Skin of body (tissue), 2 donors: Measurements from ENCODE around the gene ELOVL2. TPM values are rescaled to one million over a fixed set of nuclear protein-coding genes. Genes with fewer than 3 reads are reported as not detected.
A peak's percentile ranks its signal among the peaks of the same experiment; 100 is the strongest.
"Not testable (repeated sequence)": the region's sequence is repeated elsewhere in the genome, so short reads cannot be mapped to it uniquely, and the experiment has no call there.

Experiments used
- DNase-seq: peaks from one replicate; lab custom pipeline; 2025; lab: John Stamatoyannopoulos, UW
- total RNA-seq: library from RNA; depleted of rRNA; stranded (reverse); fragments of >200 nt; gene quantifications from one replicate; pipeline ENCODE4 v1.2.3, GENCODE V29; 2014

ELOVL2 gene
- total RNA-seq, 1 donor from 2014 or later: 0.59 TPM

DNA sequence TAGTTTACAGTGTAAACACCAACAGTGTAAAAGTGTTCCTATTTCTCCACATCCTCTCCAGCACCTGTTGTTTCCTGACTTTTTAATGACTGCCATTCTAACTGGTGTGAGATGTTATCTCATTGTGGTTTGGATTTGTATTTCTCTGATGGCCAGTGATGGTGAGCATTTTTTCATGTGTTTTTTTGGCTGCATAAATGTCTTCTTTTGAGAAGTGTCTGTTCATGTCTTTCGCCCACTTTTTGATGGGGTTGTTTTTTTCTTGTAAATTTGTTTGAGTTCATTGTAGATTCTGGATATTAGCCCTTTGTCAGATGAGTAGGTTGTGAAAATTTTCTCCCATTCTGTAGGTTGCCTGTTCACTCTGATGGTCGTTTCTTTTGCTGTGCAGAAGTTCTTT lies 59.1 kb downstream of the ELOVL2 start:
- DNase-seq: not testable (repeated sequence)

DNA sequence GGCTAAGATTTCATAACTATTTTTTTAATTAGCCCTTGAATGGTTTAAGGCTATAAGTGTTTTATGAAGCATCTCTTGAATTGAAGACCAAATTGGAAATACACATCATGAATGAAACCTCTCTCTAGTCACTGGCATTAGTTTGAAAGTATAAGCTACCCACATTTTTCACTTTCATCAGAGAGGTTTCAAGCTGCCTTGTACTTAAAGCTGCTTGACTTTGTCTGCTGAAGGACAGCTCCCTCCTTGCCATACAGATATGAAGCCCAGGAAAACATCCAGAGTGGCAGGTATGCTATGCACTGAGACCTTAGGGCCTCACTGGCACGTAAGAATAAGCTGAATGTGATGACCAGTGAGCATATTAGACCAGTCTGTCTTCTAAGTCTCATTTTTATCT lies 62.7 kb downstream of the ELOVL2 start:
- DNase-seq: no peak

DNA sequence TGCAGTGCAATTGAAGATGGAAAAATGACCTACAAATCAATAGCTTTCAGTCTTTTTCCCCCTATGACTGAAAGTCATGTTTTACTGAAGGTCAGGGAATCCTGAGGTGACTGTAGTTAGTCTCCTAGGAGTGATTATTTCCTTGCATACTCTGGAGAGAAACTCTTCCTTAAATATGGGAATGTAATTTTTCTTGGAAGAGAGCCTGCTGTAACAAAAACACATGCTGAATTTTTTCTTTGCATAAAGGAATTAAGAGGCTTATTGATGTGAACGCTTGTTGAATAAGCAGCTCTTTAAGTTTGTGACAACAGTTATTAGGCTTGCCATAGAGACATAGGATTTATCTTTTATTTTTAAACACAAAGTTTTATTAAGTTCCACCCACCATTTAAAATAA lies 64.5 kb downstream of the ELOVL2 start:
- DNase-seq: no peak

DNA sequence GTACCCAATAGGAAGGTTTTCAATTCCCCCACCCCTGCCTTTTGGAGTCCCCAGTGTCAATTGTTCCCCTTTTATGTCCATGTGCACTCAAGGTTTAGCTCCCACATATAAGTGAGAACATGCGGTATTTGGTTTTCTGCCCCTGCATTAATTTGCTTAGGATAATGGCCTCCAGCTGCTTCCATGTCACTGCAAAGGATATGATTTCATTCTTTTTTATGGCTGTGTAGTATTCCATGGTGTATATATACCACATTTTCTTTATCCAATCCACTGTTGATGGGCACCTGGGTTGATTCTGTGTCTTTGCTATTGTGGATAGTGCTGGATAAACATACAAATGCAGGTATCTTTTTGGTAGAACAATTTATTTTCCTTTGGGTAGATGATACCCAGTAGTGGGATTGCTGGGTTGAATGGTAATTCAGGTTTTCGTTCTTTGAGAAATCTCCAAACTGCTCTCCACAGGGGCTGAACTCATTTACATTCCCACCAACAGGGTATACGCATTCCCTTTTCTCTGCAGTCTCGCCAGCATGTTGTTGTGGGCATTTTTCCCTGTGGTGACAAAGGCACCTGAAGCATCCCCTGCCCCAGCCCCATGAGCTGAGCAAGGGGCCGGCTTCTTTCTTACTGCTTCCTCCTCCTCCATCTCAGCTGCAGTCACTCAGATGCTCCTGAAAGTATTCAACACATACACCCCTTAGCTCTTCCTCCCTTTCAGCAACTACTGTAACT lies 66.7 kb downstream of the ELOVL2 start:
- no peak for DNase-seq

DNA sequence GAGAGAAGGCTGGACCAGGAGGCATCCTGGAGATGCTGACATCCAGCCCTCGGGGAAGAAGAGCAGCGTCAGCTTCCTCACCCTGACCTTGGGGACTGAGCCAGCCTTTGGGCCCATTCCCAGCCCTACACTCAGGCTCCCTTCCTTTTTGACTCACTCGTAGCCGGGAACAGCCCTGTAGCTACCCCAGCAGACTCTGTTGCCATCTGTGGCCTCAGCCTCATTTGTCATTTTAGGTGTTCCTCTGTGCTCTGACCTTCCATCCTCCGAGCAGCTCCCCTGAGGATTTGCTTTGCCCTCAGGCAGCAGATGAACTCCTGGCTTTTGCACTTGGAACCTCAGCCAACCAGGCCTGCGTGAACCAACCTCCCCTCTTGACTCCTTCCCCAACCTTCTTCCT lies 67.5 kb downstream of the ELOVL2 start:
- DNase-seq: no peak

DNA sequence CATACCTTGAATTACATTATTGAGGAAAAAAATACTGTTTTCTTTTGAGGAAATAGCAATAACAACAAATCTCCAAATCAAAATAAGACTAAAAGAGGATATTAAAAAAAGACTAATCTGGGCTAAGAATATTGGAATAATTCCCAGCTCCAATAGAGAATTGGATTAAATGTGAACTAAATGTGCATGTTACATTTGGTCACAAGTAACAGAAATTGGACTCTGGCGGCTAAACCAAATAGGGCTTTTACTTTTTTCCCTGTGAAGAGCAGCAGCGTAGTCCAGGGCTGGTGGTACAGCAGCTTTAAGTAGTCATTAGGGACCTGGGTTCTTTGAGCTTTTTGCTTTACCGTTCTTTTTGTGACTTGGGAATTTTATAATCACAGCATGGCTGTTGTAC lies 71.9 kb downstream of the ELOVL2 start:
- no peak for DNase-seq

DNA sequence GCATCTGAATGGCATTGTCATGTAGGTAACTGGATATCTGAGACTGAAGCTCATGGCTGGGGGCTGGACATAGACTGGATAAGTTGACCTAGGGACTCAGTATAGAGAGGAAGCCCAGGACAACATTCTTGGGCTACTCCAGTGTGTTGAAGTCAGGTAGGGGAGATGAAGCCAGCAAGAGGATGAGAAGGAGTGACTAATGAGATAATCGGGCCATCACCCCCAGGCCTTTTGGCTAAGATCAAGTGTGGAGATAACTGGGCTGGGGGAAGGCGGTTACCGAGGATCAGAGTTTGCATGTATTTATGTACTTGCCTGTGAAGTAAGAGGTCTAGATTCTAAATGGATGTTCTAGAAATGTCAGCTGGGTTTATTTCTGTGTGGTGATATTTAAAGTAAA lies 73.4 kb downstream of the ELOVL2 start:
- no peak for DNase-seq

DNA sequence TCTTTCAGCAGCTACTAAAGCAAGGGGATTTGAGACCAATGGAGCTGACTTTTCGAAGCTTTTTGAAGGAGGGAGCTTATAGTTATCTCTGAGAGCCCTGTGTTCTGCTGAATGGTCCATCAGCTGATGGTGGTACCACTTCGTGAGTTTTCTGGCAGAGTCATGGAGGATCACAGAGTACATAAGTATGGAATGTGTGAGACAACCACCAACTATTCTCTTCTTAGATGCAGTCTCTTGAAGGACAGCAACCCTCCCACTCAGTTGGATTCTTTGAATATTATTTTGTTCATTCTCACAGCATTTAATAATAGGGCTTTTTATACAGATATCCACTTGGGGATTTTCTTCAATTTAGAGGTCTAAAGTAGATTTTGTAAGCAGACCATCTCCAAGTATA lies 75.3 kb downstream of the ELOVL2 start:
- DNase-seq: no peak

DNA sequence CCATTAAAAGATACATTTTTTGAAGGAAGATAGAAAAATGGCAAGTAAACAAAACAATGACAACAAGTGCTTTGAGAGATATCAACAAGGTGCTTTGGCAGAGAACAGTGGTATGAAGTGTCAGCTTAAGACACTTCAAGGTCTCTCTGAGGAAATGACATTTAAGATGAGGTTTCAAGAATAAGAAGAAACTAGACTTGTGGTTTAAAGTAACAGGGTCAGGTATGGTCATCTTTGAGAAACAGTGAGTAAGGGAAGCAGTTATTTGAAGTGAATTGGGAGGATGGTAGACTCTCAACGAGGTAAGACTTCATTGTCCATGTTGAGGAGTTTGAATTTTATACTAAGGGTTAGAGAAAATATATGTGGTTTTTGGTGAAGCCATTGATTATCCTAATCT lies 79.4 kb downstream of the ELOVL2 start:
- no peak for DNase-seq

DNA sequence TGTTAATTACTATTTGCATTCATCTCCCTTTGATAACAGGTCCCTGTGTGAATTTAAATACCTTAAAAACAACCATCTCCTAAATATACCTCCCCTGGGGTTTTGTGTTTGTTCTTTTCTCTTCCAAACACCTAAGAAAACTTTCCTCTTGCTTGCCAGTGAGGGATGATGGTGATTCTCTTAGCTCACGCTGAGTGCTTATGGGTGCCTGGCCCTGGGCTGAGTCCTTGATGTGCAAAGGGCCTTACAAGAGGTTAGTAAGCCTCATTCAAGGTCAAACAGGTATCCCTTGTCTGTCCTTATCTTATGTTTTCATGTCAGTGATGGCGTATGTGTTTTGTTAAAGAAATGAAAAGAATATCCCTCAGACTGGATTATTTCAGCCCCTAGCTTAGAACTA lies 81.0 kb downstream of the ELOVL2 start:
- no peak for DNase-seq

DNA sequence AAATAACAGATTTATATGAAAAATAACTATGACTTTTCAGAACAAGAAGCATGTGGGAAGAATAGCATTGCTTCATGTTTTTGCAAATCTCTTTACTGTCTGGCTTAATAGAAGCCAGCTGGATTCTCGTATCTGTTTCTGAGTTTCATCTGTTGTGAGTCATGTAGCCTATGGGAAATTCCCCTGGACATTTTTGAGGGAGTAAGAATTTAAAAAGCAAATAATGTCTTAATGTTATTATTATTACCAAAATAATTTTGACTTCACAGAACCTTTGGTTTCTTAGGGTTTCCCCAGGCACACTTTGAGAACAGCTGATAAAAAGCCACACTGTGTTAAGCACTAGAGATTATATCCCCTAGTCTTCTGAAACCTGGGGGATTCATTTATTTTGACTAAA lies 81.4 kb downstream of the ELOVL2 start:
- DNase-seq: peak; percentile 72

DNA sequence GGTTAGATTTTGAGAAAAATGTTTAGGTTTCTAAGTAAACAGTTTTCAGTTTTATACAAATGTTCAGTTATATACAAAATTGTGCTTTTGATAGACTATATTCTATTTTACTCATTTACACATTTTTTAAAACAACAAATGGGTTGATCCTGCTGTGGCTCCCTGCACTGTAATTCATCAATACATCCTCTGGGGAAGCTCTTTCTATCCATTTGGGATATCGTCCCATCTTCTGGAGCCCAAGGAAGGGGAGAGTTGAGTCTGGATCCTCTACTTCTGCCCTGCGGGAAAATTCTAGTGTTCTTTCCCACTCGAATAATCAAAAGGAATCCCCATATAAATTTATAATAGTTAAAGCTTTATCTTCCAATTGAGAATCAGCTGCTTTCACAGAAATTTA lies 82.3 kb downstream of the ELOVL2 start:
- no peak for DNase-seq

DNA sequence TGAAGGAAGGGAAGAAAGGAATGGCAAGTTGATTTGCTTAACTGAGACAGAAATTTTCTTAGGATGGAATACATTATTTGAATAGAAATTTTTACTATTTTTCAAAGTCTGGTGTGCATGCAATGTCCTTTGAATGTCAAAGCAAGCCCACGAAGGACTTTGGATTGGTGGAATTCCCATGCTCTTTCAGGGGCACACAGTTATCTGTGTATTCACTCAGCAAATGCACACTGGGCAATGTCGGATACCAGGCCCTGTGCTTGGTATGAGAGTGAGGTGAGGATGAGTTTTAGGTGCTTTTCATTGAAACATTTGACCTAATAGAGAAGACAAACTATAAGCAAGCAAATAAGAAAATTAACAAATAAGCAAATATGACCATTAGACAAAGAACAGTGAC lies 83.9 kb downstream of the ELOVL2 start:
- DNase-seq: no peak

DNA sequence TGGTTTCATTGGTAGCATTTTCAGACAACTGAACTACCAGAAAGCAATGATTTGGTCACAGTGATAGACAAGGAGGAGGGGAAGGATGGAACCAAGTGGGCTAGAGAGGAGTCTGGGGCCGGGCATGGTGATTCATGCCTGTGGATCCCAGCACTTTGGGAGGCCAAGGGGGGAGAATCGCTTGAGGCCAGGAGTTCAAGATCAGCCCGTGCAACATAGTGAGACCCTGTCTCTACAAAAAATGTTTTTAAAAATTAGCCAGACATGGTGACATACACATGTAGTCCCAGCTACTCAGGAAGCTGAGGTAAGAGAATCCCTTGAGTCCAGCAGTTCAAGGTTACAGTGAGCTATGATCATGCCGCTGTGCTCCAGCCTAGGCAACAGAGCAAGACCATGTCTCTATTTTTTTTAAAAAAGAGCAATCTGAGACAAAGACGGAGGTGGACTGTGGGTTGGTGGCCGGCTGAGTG lies 86.7 kb downstream of the ELOVL2 start:
- no peak for DNase-seq

DNA sequence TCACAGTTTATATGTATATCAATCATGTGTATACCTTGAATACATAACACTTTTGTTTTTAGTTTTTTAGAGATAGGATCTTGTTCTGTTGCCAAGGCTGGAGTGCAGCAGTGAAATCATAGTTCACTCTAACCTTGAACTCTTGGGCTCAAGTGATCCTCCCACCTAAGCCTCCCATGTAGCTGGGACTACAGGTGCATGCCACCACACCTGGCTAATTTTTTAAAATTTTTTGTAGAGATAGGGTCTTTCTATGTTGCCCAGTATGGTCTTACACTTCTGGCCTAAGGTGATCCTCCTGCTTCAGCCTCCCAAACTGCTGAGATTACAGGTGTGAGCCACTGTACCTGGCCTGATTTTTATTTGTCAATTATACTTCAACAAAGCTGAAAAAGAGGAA lies 87.3 kb downstream of the ELOVL2 start:
- DNase-seq: no peak

DNA sequence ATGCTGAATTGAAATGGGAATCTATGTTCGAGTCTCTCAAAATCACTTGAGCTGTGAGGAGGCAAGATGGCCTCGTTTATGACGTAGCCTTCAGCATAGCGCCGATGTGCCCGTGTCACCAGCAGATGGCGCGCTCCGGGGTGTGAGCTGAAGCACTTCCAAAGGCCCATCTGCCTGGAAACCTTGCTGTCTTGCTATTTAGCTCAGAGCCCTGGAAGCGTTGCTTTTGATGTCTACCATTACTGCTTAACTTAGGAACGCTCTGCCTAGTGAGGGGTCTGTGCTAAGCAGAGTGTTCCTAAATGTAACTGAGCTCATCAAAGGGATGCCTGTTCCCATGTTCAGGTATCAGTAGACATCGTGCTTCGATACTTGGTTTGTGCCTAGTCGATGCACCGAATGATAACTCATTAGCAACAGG lies 89.5 kb downstream of the ELOVL2 start:
- DNase-seq: peak; percentile 52

DNA sequence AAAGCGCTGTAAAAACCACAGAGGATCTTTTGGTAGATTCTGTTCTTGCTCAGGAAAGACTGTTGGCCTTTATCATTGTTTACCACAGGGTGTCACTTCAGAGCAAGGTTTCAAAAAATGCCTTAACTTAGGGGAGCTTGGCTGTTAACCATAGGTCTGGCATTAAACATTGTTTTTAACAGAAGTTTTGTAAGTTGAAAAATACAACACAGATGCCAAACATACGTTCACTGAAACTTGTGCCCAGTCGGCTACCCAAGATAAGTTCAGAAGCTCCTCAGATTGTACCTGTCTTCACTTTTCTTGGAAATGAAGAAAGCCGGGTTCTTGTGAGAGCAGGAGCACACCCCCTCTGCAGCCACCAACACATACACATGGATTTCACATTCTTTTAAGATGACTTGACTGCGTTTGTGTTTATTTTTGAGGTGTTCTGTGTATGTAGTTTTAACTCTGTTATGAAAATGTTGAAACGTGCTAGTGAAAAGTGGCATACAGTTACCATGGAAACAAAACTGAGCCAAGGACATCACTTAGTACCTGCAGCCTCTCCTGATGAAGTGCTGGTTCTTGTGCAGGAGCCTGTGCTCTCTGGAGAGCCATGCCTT lies 92.3 kb downstream of the ELOVL2 start:
- DNase-seq: peak; percentile 41

DNA sequence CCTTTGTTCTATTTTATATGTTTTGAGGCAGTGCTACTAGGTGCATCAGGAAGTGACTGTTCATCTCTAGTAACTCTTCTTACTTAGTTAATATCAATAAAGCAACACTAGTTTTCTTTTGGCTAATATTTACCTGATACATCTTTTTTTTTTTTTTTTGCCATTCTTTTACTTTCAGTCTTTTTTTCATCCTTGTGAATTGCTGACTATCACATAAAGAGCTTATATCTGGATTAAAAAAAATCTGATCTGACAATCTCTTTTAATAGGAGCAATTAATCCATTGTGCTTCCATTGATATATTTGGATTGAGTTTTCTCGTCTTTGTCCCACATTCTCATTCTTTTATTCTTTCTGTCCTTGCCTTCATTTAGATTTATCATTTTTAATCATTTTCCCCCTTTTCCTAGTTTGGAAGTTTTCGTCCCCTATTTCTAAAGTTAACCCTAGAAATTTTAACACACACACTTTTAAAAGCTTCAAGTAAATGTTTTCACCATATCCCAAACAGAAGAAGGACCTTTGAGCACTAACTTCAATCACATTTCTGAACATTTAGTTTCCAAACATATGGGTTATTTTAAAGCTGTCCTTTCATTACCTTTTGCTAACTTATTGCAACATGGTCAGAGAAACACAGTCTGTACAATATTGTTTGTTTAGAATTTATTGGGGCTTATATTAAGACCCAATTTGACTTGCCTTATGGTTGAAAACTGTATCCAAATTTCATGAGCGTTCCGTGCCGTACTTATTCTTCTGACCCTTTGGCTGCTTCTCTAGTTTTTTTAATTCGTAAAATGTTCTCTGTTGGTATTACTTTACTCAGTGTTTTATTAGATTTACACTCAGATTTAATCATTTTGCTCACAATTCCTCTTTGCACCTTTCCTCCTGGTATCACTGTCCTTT lies 94.3 kb downstream of the ELOVL2 start:
- DNase-seq: no peak

DNA sequence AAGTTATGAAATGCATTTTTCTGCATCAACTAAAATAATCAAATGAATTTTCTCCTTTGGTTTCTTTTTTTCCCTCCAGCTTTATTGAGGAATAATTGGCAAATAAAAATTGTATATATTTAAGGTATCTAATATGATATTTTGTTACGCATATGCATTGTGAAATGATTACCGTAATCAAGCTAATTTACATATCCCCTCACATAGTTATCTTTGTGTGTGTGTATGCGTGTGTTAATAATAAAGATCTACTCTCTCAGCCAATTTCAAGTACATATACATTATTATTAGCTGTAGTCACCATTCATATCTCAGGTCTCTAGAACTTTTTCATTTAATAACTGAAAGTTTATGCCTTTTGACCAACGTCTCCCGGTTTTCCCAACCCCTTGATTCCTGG lies 96.1 kb downstream of the ELOVL2 start:
- no peak for DNase-seq

DNA sequence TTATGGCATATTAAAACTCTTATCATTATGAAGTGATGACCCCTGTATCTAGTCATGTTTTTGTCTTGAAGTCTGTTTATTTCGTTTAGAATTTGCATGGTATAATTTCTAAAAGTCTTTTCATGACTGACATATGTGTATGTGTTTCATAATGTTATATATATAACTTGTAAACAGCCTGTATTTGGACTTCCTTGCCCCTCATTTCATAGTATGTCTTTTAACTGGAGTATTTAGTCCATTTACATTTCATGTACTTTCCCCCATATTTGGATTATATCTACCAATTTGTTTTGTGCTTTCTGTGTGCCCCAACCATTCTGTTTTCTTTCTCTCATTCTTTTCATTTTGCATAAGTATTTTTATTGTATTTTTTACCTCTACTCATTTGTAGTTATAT lies 98.3 kb downstream of the ELOVL2 start:
- DNase-seq: no peak

DNA sequence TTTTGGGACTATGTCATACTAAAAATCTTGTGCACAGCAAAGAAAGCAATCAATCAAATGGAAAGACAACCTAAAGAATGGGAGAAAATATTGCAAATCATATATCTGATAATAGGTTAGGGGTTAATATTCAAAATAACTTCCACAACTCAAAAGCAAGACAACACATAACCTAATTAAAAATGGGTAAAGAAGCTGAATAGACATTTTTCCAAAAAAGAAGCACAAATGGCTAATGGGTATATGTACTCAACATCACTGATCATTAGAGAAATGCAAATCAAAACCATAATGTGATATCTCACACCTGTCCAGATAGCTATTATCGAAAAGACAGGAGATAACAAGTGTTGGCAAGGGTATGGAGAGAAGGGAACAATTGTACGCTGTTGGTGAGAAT lies 104.3 kb downstream of the ELOVL2 start:
- no peak for DNase-seq

DNA sequence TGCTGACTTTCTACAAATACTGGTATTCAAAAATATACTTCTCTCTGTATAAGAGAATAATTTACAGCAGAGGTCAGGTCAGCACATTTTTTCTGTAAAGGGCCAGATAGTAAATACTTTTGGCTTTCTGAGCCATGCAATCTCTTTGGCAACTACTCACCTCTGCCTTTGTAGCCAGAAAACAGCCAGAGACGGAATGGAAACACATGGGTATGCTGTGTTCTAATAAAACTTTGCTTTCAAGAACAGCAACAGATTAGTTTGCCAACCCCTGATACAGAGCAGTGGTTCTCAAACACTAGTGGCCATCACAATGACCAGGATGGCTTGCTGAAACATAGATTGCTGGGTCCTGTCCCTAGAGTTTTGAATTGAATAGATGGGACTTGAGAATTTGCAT lies 111.0 kb downstream of the ELOVL2 start:
- DNase-seq: no peak
